GM12864 (cell line): ENCODE results near the gene POT1.

Source experiments
- DNase-seq: peaks from one replicate; pipeline ENCODE4 v3.0.0-alpha.2; 2011; ENCODE audit warnings: low read depth
- H3K4me3 ChIP-seq: 2 replicates; pipeline ENCODE4 v1.5.1; 2011; ENCODE audit warnings: mild to moderate bottlenecking, low read depth, low read length, control low read depth
- CTCF ChIP-seq: IDR thresholded peaks from 2 replicates; pipeline ENCODE4 v1.5.1; 2011; ENCODE audit warnings: low read depth, mild to moderate bottlenecking, moderate library complexity, low read length, control low read depth, inconsistent platforms; ENCODE audit errors: missing control alignments

POT1 gene

GRCh38 chr7:124843336-124843735 lies 86.3 kb downstream of the POT1 start:
- no peak for DNase-seq
- no peak overlapping the region for H3K4me3 ChIP-seq
- TF ChIP-seq CTCF, result no peak

DNA sequence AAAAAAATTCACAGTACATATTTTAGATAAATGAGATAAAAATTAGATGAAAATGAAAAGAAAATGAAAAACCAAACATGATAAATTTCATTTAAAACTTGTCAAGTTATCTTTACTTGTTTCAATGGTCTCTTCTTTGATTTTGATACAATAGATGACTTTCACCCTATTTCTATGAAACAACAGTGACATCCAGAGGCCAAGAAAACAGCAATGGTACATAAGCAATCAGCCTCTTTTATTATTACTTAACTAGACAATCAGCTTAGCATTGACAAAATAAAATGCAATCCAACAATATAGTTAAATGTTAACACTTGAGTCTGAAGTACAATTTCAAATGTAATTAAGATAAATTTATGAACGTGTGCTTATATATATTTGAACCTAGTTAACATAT lies 89.2 kb downstream of the POT1 start:
- H3K4me3 ChIP-seq, result no peak overlapping the region
- DNase-seq, result no peak
- TF ChIP-seq CTCF, result no peak

GRCh38 chr7:124839687-124840086 lies 89.9 kb downstream of the POT1 start:
- no peak overlapping the region for H3K4me3 ChIP-seq
- no peak for TF ChIP-seq CTCF
- no peak for DNase-seq

GRCh38 chr7:124836173-124836572 lies 93.5 kb downstream of the POT1 start:
- no peak overlapping the region for H3K4me3 ChIP-seq
- TF ChIP-seq CTCF, result no peak
- no peak for DNase-seq

DNA sequence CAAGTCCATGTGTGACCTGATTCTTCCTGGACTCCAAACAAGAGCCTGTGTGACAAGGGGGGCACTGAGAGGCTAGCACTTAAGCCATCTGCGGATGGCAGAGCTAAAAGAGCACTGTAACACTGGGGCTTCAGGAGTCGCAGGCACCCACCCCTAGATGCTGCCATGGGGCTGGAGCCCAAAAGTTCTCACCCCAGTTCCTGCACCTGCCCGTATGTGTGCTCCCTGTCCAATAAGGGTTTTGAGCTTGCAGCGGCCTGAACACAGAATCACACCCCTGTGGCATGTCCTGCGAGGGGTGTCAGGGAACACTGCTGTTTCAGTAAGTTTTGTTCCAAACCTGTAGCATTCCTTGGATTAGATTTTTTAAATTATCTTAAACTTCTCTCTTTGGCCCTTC lies 110.8 kb downstream of the POT1 start:
- no peak overlapping the region for H3K4me3 ChIP-seq
- TF ChIP-seq CTCF, result no peak
- no peak for DNase-seq

GRCh38 chr7:124813994-124814798 lies 115.4 kb downstream of the POT1 start:
- H3K4me3 ChIP-seq, result no peak overlapping the region
- no peak for DNase-seq
- TF ChIP-seq CTCF, result no peak

DNA sequence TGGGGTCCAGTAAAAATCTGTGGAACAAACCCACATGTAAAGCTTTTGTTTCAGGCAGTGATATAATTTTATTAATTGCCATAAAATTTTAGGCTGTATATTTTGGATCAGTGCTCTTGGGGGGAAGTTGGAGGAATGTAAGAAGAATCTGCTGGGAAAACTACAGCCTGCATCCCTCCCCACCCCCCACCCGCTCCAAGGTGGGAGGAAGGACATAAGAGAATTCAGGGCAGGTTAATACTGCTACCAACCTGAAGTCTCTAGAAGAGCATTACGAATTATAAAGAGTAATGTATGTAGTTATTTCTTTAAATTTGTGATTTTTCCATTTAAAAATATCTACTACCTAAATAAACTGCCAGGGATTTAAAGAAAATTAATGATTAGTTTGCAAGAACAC lies 116.9 kb downstream of the POT1 start:
- no peak for TF ChIP-seq CTCF
- H3K4me3 ChIP-seq, result no peak overlapping the region
- no peak for DNase-seq
